Kasumi-1 (cell line): ENCODE measurements around the gene ITGB8.

Experiments
- DNase-seq, 2 experiments: peaks; one replicate each; lab custom pipeline; 2025; lab: John Stamatoyannopoulos, UW

ITGB8 gene

DNA sequence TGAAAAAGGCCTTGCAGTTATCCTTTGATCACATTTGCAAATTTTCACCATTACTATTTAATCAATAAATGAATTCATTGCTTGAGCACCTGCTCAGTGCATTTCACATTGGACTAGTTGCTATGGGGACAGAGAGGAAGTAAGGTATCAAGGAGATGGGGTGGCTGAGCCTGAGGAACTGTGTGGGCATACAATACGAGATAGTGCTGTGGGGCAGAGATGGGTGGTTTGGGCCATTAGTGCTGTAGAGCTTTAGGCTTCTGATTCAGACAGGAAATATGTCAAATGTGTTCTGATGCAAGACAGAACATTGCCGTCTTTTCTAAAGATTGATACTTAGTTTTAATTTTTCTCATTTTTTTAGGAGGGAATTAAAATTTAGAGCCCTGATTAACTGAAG is 13.2 kb downstream of the ITGB8 start:
- no peak for DNase-seq

- DNase-seq, result no peak
Observed at GRCh38 chr7:20344396-20344795, 13.7 kb downstream of the ITGB8 start.

DNA sequence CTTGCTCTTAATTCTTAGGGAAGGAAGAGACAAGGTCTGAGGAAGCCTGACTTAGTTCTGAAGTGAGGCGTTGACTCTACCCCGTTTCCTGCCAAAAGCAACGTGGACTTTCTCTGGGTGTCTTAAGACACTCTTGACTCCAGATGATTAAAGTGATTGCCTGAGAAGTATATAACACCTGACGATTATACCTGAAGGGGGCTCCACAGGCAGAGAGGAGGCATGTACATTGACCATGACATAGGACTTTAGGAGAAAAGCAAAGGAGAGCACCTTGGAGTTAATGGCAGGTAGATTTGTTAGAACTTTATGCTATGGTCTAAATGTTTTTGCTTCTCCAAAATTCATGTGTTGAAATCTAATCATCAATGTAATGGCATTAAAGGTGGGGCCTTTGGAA is 15.9 kb downstream of the ITGB8 start:
- DNase-seq, result no peak

DNA sequence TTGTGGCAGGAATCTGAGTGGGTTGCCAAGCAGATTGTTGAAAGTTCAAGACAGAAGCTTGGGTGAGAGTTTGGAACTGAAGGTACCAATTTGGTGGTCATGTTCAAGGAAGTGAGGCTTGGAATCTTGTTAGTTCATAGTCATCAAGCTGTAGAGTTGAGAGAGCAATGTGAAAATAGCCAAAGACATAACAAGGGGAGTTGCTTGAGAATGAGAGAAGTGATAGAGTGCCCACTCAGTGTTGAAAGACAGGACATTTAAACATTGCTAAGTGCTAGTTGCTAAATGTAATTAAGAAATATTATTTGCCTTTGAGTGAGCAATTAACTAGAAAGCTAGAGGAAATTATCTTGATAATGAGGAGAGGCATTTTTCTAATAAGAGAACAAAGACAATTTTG is 17.0 kb downstream of the ITGB8 start:
- no peak for DNase-seq

GRCh38 chr7:20348125-20348807 is 17.6 kb downstream of the ITGB8 start:
- no peak for DNase-seq

DNA sequence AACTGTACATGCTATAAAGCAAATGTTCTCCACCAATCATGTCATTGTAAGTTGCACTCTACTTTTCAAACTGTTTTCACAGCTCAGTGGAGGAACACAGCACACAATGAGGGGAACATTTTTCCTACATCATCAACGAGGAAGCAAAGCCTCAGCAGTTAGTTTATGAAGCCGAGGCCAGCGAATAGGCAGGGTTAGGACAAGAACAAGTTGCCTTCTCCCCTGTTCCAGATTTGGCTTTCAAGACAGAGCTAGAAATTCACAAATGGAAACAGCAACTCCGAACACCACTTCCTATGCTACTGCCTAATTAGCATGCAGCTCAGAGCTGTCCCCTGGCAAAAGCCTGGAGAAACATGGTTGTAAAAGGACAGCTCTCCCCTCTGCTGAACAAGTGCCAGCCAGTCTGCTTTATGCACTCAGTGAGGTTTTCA is 19.8 kb downstream of the ITGB8 start:
- DNase-seq, result no peak

- no peak for DNase-seq
Observed at GRCh38 chr7:20350996-20351692, 20.4 kb downstream of the ITGB8 start.

DNA sequence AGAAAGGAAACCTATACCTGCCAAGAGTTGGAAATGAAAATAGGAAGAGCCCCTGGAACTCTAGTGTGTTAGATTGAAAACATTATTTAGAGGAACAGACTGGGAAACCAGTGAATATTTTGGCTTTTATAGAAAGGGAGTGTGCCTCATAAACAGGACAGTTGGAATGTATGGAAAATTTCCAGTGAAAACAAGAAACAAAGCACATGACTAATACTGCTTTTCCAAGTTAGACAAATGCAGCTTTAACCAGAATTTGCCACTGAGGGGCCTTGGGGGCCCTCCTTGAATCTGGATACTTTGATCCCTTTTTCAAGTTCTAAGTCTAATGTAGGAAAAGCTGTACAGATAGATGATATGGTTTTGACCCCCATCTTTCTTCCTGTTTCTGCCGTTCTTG is 21.2 kb downstream of the ITGB8 start:
- no peak for DNase-seq

DNA sequence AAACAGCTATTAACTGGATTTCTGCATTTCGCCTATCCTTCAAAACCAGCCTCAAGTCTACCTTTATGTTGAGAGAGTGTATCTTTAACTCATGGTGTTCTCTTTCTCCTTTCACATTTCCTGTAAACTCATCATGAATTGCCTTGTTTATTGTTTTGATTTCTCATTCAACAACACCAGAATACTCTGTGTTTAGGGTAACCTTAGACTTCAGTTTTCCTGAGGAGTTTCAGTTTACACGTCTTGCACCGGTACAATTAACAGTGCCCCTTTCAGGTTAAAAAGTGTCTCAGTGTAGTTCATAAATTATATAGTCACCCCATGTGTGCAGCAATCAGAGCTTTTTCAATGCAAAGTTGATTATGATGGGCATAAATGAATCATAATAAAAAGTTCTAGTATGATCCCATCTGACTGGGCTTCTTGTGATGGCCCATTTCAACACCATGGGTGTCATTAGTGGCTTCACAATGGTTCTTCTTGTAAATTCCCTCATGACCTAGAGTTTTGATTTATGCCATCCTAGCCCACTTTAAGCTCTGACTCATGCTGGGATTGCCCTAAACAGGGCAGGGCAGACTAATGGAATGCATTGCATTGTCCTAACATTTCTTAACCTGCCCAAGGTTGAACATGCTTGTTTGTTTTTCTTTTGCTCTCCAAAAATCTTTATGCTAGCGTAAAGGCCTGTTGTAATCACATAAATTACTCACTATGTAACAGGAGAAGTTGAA is 22.0 kb downstream of the ITGB8 start:
- DNase-seq, result no peak

- DNase-seq, result no peak
Observed at GRCh38 chr7:20354610-20355528, 24.2 kb downstream of the ITGB8 start.

DNA sequence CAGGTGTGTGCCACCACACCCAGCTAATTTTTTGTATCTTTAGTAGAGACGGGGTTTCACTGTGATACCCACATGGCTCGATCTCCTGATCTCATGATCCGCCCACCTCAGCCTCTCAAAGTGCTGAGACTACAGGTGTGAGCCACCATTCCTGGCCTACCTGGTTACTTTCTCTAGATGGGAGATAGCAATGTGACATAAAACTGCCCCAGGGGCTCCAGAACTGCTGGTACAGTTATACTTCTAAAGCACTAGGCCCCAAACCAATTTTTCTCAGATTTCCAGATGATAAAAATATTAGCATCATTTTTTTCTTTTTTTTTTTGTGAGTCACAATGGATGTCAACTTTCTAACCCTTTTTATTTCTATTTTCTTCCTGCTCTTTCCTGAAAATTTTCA is 27.4 kb downstream of the ITGB8 start:
- no peak for DNase-seq

GRCh38 chr7:20358762-20359282 is 28.1 kb downstream of the ITGB8 start:
- DNase-seq, result no peak

- DNase-seq, result no peak
Observed at GRCh38 chr7:20359341-20359963, 28.8 kb downstream of the ITGB8 start.

- no peak for DNase-seq
Observed at GRCh38 chr7:20362574-20363253, 32.0 kb downstream of the ITGB8 start.

DNA sequence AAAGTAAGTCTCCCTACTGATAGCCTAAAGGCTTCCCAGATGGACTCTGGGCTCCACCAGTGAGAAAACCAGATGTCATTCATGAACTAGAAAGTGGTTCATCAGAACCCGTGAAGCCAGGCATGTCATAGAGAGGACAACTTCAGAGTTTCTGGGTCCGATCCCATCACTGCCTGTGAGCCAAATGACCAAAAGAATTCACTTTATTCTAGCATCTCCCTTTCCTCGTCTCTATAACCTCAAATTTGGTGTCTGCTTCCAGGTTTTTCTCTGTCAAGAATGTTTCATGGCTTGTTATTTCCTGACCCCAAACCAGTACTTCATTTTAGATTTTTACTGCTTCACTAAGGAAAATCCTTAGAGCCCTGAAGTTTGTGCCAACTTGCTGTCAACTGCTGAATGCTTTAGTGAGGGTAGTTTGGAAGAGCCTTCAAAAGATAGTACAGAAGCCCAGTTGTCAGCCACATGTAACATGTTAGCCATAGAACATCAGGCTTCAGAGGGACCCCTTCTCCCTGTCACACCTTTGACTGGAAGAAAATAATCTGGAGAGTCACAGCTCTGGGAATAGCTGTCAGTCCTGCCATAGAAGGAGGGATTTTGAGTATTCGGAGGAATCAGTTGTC is 34.0 kb downstream of the ITGB8 start:
- DNase-seq, result no peak

- no peak for DNase-seq
Observed at GRCh38 chr7:20365486-20365885, 34.8 kb downstream of the ITGB8 start.

GRCh38 chr7:20374399-20374798 is 43.7 kb downstream of the ITGB8 start:
- DNase-seq, result no peak

GRCh38 chr7:20376796-20377195 is 46.1 kb downstream of the ITGB8 start:
- no peak for DNase-seq

DNA sequence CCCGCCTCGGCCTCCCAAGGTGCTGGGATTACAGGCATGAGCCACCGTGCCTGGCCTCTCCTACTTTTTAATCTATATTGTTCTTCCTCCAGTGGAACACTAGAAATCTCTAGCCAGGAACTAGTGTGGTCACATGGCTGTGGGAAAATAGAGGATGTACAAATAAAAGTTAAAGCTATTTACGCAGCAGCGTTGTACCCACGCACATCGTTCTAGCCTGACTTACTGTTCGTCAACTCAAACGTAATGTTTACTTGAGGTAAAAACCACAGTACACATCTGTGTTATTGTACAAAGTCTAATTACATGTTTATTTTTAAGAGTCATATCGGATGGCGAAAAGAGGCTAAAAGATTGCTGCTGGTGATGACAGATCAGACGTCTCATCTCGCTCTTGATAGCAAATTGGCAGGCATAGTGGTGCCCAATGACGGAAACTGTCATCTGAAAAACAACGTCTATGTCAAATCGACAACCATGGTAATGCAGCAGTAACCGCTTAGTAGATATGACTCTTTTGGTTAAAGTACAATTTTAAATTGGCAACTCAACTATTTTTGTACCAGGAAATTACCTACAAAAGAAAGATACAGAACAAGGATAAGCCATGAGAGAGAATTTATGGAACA is 50.8 kb downstream of the ITGB8 start:
- no peak for DNase-seq

- DNase-seq, result no peak
Observed at GRCh38 chr7:20383351-20383750, 52.7 kb downstream of the ITGB8 start.
